GM23338 (cell line): ENCODE measurements around the gene RAVER1. TPM values are rescaled to one million over a fixed set of nuclear protein-coding genes. Genes with fewer than 3 reads are reported as not detected.

Experiments used
- ATAC-seq: fragments of 200-7000 bp; cut with Tn5 transposase; 3 replicates; pipeline ENCODE4 v1.9.1; 2020
- DNase-seq: peaks from one replicate; pipeline ENCODE4 v3.0.0-alpha.2; 2015; ENCODE audit warnings: low spot score
- H2AFZ ChIP-seq: fragments of 200-600 bp; sonication (generic); 2 replicates; pipeline ENCODE4 v1.8.0; 2016; ENCODE audit warnings: antibody characterized with exemption, mild to moderate bottlenecking, moderate library complexity
- H3F3A ChIP-seq: fragments of 200-600 bp; sonication (generic); replicated peaks from 2 replicates; pipeline ENCODE4 v1.8.0; 2017; ENCODE audit warnings: antibody characterized with exemption, mixed run types, low read depth
- H3K27ac ChIP-seq: fragments of 200-600 bp; sonication (generic); 2 replicates; pipeline ENCODE4 v1.6.1; 2016; ENCODE audit warnings: low read depth
- H3K27me3 ChIP-seq: fragments of 200-600 bp; sonication (generic); 2 replicates; pipeline ENCODE4 v1.8.0; 2016; ENCODE audit warnings: mild to moderate bottlenecking, mixed run types, moderate library complexity; ENCODE audit not compliant: insufficient read depth
- H3K36me3 ChIP-seq: fragments of 200-600 bp; sonication (generic); 2 replicates; pipeline ENCODE4 v1.8.0; 2016; ENCODE audit warnings: mild to moderate bottlenecking; ENCODE audit not compliant: insufficient read depth
- H3K4me1 ChIP-seq: fragments of 200-600 bp; sonication (generic); 2 replicates; pipeline ENCODE4 v1.8.0; 2016; ENCODE audit warnings: mild to moderate bottlenecking, moderate library complexity; ENCODE audit not compliant: insufficient read depth
- H3K4me2 ChIP-seq: fragments of 200-600 bp; sonication (generic); 2 replicates; pipeline ENCODE4 v1.7.1; 2017; ENCODE audit warnings: mixed run types
- H3K4me3 ChIP-seq: fragments of 200-600 bp; sonication (generic); 2 replicates; pipeline ENCODE4 v1.6.1; 2016; ENCODE audit warnings: mixed run types
- H3K79me2 ChIP-seq: fragments of 200-600 bp; sonication (generic); replicated peaks from 2 replicates; pipeline ENCODE4 v1.8.0; 2017; ENCODE audit warnings: mild to moderate bottlenecking; ENCODE audit not compliant: insufficient read depth
- H3K9me2 ChIP-seq: fragments of 200-600 bp; sonication (generic); 2 replicates; pipeline ENCODE4 v1.8.0; 2017; ENCODE audit not compliant: insufficient read depth
- H4K20me1 ChIP-seq: fragments of 200-600 bp; sonication (generic); replicated peaks from 2 replicates; pipeline ENCODE4 v1.8.0; 2017; ENCODE audit warnings: mild to moderate bottlenecking; ENCODE audit not compliant: insufficient read depth
- H3K27ac Mint-ChIP-seq: 2 replicates; pipeline ENCODE4 v1.8.0; 2020; ENCODE audit warnings: inconsistent platforms, mild to moderate bottlenecking, moderate library complexity, mixed read lengths
- H3K27me3 Mint-ChIP-seq: 3 replicates; pipeline ENCODE4 v1.8.0; 2022; ENCODE audit warnings: low read depth, mild to moderate bottlenecking, moderate library complexity, mixed read lengths, inconsistent platforms; ENCODE audit not compliant: insufficient read depth, poor library complexity
- H3K36me3 Mint-ChIP-seq: 3 replicates; pipeline ENCODE4 v1.8.0; 2021; ENCODE audit warnings: low read depth, mild to moderate bottlenecking, inconsistent platforms, moderate library complexity, mixed read lengths
- H3K4me1 Mint-ChIP-seq: 3 replicates; pipeline ENCODE4 v1.8.0; 2020; ENCODE audit warnings: mild to moderate bottlenecking, inconsistent platforms, mixed read lengths
- H3K4me3 Mint-ChIP-seq: 3 replicates; pipeline ENCODE4 v1.8.0; 2021; ENCODE audit warnings: moderate library complexity, mild to moderate bottlenecking, inconsistent platforms, mixed read lengths
- H3K9me3 Mint-ChIP-seq: 3 replicates; pipeline ENCODE4 v1.8.0; 2020; ENCODE audit warnings: moderate library complexity, mild to moderate bottlenecking, inconsistent platforms, mixed read lengths
- CREB1 ChIP-seq: fragments of 250-450 bp; sonication (Bioruptor Pico); IDR thresholded peaks from 2 replicates; pipeline ENCODE4 v1.5.0; 2020; ENCODE audit warnings: low read depth, mild to moderate bottlenecking, moderate library complexity
- EZH2 ChIP-seq: fragments of 200-600 bp; sonication (generic); IDR thresholded peaks from one replicate; pipeline ENCODE4 v1.8.0; 2017; ENCODE audit warnings: antibody characterized with exemption, mild to moderate bottlenecking, low read depth; ENCODE audit not compliant: unreplicated experiment
- EZH2phosphoT487 ChIP-seq: fragments of 200-600 bp; sonication (generic); IDR thresholded peaks from one replicate; pipeline ENCODE4 v1.8.1; 2018; ENCODE audit warnings: antibody characterized with exemption; ENCODE audit not compliant: unreplicated experiment
- JUNB ChIP-seq: IDR thresholded peaks from one replicate; pipeline ENCODE4 v1.6.1; 2016; ENCODE audit warnings: antibody characterized with exemption; ENCODE audit not compliant: unreplicated experiment
- NANOG ChIP-seq: IDR thresholded peaks from 2 replicates; pipeline ENCODE4 v1.6.1; 2016; ENCODE audit warnings: antibody characterized with exemption, borderline replicate concordance
- POLR2AphosphoS5 ChIP-seq: IDR thresholded peaks from 2 replicates; pipeline ENCODE4 v1.6.1; 2016; ENCODE audit warnings: antibody characterized with exemption, low read depth
- STAT1 ChIP-seq: IDR thresholded peaks from one replicate; pipeline ENCODE4 v1.6.1; 2016; ENCODE audit warnings: antibody characterized with exemption; ENCODE audit not compliant: unreplicated experiment
- ZNF114 ChIP-seq: fragments of 250-450 bp; sonication (Bioruptor Pico); IDR thresholded peaks from 2 replicates; pipeline ENCODE4 v1.5.0; 2020; ENCODE audit warnings: mild to moderate bottlenecking, moderate library complexity
- ZNF331 ChIP-seq: fragments of 250-450 bp; sonication (Bioruptor Pico); IDR thresholded peaks from 2 replicates; pipeline ENCODE4 v1.5.0; 2020; ENCODE audit warnings: low read depth, mild to moderate bottlenecking, moderate library complexity
- polyA plus RNA-seq: library from polyadenylated mRNA; unstranded; fragments of >200 nt; fragmentation: Nextera tagmentation; extraction: Ambion mirVana; gene quantifications from 2 replicates; pipeline ENCODE4 v1.2.1, GENCODE V29; 2016
- total RNA-seq: library from RNA; depleted of rRNA; stranded (reverse); fragments of >200 nt; shearing (Covaris generic); gene quantifications from 2 replicates; pipeline ENCODE4 v1.2.3, GENCODE V29; 2014
- TF ChIP-seq, protein P1 (sequence below): IDR thresholded peaks from 2 replicates; pipeline ENCODE4 v1.6.1; 2016; ENCODE audit warnings: antibody characterized with exemption
- TF ChIP-seq, protein P2 (sequence below), 2 experiments: fragments of 200-600 bp in 1 of 2; sonication (generic) in 1 of 2; conservative IDR thresholded peaks; 2 replicates each; pipeline versions ENCODE4 v1.5.1 to v1.6.1; 2016 to 2017; ENCODE audit warnings: antibody characterized with exemption in 2 of 2, low read depth in 2 of 2, mild to moderate bottlenecking in 2 of 2, moderate library complexity in 1 of 2
- TF ChIP-seq, protein P3 (sequence below): IDR thresholded peaks from one replicate; pipeline ENCODE4 v1.6.1; 2018; ENCODE audit warnings: antibody characterized with exemption; ENCODE audit not compliant: unreplicated experiment
- TF ChIP-seq, protein P4 (sequence below): fragments of 250-450 bp; sonication (Bioruptor Pico); IDR thresholded peaks from 2 replicates; pipeline ENCODE4 v1.5.0; 2020; ENCODE audit warnings: mild to moderate bottlenecking, moderate library complexity

RAVER1 gene
- total and polyA plus RNA-seq, 2 experiments from 2014 or later: 25.5 to 88.3 TPM

DNA sequence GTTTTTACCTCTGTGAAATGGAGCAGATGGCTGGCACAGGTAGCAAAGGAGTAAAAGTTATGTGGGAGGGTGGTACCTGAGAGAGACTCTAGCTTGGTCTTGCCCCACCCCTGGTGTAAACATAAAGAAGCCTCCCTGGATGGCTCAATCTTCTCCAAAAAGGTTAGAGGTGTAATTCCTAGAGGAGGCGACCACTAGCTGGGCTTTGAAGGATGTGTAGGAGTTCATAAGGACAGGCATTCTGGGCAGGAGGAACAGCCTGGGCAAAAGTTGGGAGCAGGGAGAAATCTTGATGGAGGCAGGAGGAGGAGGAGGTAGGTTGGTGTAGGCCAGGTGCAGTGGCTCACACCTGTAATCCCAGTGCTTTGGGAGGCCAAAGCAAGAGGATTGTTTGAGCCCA is 54.4 kb downstream of the RAVER1 start:
- H3K4me3 Mint-ChIP-seq: no peak overlapping the region
- H3K9me2 ChIP-seq: no peaks in the 10 kb centered on the region
- no peak for ATAC-seq

More for the DNA sequence above, 54.4 kb downstream of the RAVER1 start:
- no peak overlapping the region for H3K4me2 ChIP-seq
- H4K20me1 ChIP-seq: peaks cover 6% of the 10 kb centered on the region; the same call in 1 of the 2 replicates
- Mint-ChIP-seq H3K27ac (no peak overlapping the region), H3K27me3 (peaks cover 5% of the 10 kb centered on the region), H3K36me3 (peaks cover 4% of the 10 kb centered on the region; the same call in 1 of the 3 replicates), H3K4me1 (0 out of 3 replicates have a peak, but pooled peaks cover 4% of the 10 kb centered on the region), H3K9me3 (no peaks in the 10 kb centered on the region)
- no peaks in the 10 kb centered on the region for H3K27me3 ChIP-seq
- H3K79me2 ChIP-seq: no peaks in the 10 kb centered on the region
- no peaks in the 10 kb centered on the region for H3K4me1 ChIP-seq
- TF ChIP-seq, protein P1, sequence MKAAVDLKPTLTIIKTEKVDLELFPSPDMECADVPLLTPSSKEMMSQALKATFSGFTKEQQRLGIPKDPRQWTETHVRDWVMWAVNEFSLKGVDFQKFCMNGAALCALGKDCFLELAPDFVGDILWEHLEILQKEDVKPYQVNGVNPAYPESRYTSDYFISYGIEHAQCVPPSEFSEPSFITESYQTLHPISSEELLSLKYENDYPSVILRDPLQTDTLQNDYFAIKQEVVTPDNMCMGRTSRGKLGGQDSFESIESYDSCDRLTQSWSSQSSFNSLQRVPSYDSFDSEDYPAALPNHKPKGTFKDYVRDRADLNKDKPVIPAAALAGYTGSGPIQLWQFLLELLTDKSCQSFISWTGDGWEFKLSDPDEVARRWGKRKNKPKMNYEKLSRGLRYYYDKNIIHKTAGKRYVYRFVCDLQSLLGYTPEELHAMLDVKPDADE: no peak
- TF ChIP-seq ZNF114 (CRISPR knock-in tag) (no peak), EZH2phosphoT487 (no peak), JUNB (no peak), POLR2AphosphoS5 (no peak), EZH2 (no peak), STAT1 (no peak), ZNF331 (CRISPR knock-in tag) (no peak), CREB1 (CRISPR knock-in tag) (no peak), NANOG (no peak)
- TF ChIP-seq, protein P2, sequence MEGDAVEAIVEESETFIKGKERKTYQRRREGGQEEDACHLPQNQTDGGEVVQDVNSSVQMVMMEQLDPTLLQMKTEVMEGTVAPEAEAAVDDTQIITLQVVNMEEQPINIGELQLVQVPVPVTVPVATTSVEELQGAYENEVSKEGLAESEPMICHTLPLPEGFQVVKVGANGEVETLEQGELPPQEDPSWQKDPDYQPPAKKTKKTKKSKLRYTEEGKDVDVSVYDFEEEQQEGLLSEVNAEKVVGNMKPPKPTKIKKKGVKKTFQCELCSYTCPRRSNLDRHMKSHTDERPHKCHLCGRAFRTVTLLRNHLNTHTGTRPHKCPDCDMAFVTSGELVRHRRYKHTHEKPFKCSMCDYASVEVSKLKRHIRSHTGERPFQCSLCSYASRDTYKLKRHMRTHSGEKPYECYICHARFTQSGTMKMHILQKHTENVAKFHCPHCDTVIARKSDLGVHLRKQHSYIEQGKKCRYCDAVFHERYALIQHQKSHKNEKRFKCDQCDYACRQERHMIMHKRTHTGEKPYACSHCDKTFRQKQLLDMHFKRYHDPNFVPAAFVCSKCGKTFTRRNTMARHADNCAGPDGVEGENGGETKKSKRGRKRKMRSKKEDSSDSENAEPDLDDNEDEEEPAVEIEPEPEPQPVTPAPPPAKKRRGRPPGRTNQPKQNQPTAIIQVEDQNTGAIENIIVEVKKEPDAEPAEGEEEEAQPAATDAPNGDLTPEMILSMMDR (conservative IDR thresholded peaks at IDR 0.05; ENCODE audit: low read depth in 2 of 2): no peak
- TF ChIP-seq, protein P3, sequence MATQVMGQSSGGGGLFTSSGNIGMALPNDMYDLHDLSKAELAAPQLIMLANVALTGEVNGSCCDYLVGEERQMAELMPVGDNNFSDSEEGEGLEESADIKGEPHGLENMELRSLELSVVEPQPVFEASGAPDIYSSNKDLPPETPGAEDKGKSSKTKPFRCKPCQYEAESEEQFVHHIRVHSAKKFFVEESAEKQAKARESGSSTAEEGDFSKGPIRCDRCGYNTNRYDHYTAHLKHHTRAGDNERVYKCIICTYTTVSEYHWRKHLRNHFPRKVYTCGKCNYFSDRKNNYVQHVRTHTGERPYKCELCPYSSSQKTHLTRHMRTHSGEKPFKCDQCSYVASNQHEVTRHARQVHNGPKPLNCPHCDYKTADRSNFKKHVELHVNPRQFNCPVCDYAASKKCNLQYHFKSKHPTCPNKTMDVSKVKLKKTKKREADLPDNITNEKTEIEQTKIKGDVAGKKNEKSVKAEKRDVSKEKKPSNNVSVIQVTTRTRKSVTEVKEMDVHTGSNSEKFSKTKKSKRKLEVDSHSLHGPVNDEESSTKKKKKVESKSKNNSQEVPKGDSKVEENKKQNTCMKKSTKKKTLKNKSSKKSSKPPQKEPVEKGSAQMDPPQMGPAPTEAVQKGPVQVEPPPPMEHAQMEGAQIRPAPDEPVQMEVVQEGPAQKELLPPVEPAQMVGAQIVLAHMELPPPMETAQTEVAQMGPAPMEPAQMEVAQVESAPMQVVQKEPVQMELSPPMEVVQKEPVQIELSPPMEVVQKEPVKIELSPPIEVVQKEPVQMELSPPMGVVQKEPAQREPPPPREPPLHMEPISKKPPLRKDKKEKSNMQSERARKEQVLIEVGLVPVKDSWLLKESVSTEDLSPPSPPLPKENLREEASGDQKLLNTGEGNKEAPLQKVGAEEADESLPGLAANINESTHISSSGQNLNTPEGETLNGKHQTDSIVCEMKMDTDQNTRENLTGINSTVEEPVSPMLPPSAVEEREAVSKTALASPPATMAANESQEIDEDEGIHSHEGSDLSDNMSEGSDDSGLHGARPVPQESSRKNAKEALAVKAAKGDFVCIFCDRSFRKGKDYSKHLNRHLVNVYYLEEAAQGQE: no peak
- TF ChIP-seq, protein P4, sequence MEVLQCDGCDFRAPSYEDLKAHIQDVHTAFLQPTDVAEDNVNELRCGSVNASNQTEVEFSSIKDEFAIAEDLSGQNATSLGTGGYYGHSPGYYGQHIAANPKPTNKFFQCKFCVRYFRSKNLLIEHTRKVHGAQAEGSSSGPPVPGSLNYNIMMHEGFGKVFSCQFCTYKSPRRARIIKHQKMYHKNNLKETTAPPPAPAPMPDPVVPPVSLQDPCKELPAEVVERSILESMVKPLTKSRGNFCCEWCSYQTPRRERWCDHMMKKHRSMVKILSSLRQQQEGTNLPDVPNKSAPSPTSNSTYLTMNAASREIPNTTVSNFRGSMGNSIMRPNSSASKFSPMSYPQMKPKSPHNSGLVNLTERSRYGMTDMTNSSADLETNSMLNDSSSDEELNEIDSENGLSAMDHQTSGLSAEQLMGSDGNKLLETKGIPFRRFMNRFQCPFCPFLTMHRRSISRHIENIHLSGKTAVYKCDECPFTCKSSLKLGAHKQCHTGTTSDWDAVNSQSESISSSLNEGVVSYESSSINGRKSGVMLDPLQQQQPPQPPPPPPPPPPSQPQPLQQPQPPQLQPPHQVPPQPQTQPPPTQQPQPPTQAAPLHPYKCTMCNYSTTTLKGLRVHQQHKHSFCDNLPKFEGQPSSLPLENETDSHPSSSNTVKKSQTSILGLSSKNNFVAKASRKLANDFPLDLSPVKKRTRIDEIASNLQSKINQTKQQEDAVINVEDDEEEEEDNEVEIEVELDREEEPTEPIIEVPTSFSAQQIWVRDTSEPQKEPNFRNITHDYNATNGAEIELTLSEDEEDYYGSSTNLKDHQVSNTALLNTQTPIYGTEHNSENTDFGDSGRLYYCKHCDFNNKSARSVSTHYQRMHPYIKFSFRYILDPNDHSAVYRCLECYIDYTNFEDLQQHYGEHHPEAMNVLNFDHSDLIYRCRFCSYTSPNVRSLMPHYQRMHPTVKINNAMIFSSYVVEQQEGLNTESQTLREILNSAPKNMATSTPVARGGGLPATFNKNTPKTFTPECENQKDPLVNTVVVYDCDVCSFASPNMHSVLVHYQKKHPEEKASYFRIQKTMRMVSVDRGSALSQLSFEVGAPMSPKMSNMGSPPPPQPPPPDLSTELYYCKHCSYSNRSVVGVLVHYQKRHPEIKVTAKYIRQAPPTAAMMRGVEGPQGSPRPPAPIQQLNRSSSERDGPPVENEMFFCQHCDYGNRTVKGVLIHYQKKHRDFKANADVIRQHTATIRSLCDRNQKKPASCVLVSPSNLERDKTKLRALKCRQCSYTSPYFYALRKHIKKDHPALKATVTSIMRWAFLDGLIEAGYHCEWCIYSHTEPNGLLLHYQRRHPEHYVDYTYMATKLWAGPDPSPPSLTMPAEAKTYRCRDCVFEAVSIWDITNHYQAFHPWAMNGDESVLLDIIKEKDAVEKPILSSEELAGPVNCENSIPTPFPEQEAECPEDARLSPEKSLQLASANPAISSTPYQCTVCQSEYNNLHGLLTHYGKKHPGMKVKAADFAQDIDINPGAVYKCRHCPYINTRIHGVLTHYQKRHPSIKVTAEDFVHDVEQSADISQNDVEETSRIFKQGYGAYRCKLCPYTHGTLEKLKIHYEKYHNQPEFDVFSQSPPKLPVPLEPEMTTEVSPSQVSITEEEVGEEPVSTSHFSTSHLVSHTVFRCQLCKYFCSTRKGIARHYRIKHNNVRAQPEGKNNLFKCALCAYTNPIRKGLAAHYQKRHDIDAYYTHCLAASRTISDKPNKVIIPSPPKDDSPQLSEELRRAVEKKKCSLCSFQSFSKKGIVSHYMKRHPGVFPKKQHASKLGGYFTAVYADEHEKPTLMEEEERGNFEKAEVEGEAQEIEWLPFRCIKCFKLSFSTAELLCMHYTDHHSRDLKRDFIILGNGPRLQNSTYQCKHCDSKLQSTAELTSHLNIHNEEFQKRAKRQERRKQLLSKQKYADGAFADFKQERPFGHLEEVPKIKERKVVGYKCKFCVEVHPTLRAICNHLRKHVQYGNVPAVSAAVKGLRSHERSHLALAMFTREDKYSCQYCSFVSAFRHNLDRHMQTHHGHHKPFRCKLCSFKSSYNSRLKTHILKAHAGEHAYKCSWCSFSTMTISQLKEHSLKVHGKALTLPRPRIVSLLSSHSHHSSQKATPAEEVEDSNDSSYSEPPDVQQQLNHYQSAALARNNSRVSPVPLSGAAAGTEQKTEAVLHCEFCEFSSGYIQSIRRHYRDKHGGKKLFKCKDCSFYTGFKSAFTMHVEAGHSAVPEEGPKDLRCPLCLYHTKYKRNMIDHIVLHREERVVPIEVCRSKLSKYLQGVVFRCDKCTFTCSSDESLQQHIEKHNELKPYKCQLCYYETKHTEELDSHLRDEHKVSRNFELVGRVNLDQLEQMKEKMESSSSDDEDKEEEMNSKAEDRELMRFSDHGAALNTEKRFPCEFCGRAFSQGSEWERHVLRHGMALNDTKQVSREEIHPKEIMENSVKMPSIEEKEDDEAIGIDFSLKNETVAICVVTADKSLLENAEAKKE (CRISPR knock-in tag): no peak
- H2AFZ ChIP-seq: no peak overlapping the region
- no peak for DNase-seq
- H3F3A ChIP-seq: no peaks in the 10 kb centered on the region
- H3K27ac ChIP-seq: no peak overlapping the region
- H3K4me3 ChIP-seq: no peak overlapping the region
- no peaks in the 10 kb centered on the region for H3K36me3 ChIP-seq
